GM21576 (cell line): ENCODE results near the gene UBR3.
"Not testable (repeated sequence)": the region's sequence is repeated elsewhere in the genome, so short reads cannot be mapped to it uniquely, and the experiment has no call there.

ENCODE experiments used
- ATAC-seq: cut with Tn5 transposase; IDR thresholded peaks from one replicate; pipeline ENCODE4 v1.9.1; 2021; ENCODE audit warnings: mild to moderate bottlenecking, moderate library complexity; ENCODE audit not compliant: unreplicated experiment

UBR3 gene

GRCh38 chr2:169865492-169865891 is 38.2 kb downstream of the UBR3 start:
- ATAC-seq, result no peak

GRCh38 chr2:169866230-169866629 is 39.0 kb downstream of the UBR3 start:
- not testable (repeated sequence) for ATAC-seq

- ATAC-seq, result no peak
Measured at GRCh38 chr2:169867579-169867978, 40.3 kb downstream of the UBR3 start.

- no peak for ATAC-seq
Measured at GRCh38 chr2:169868951-169869350, 41.7 kb downstream of the UBR3 start.

- ATAC-seq, result not testable (repeated sequence)
Measured at GRCh38 chr2:169871369-169871768, 44.1 kb downstream of the UBR3 start.

- no peak for ATAC-seq
Measured at GRCh38 chr2:169871994-169872393, 44.7 kb downstream of the UBR3 start.

- no peak for ATAC-seq
Measured at GRCh38 chr2:169877398-169877797, 50.1 kb downstream of the UBR3 start.

GRCh38 chr2:169887120-169887519 is 59.9 kb downstream of the UBR3 start:
- ATAC-seq, result no peak

- no peak for ATAC-seq
Measured at GRCh38 chr2:169891593-169892298, 64.5 kb downstream of the UBR3 start.

GRCh38 chr2:169892951-169893350 is 65.7 kb downstream of the UBR3 start:
- no peak for ATAC-seq

- ATAC-seq, result no peak
Measured at GRCh38 chr2:169895294-169895985, 68.2 kb downstream of the UBR3 start.

GRCh38 chr2:169897834-169898233 is 70.6 kb downstream of the UBR3 start:
- no peak for ATAC-seq

- not testable (repeated sequence) for ATAC-seq
Measured at GRCh38 chr2:169900103-169900502, 72.8 kb downstream of the UBR3 start.

- ATAC-seq, result no peak
Measured at GRCh38 chr2:169900686-169901085, 73.4 kb downstream of the UBR3 start.

- no peak for ATAC-seq
Measured at GRCh38 chr2:169906731-169907130, 79.5 kb downstream of the UBR3 start.

- no peak for ATAC-seq
Measured at GRCh38 chr2:169909376-169909775, 82.1 kb downstream of the UBR3 start.

- ATAC-seq, result no peak
Measured at GRCh38 chr2:169910109-169910799, 83.0 kb downstream of the UBR3 start.

GRCh38 chr2:169911119-169911518 is 83.9 kb downstream of the UBR3 start:
- no peak for ATAC-seq

- ATAC-seq, result no peak
Measured at GRCh38 chr2:169916623-169917022, 89.4 kb downstream of the UBR3 start.

- no peak for ATAC-seq
Measured at GRCh38 chr2:169923977-169924376, 96.7 kb downstream of the UBR3 start.

- no peak for ATAC-seq
Measured at GRCh38 chr2:169925968-169926367, 98.7 kb downstream of the UBR3 start.

GRCh38 chr2:169928463-169928864 is 101.2 kb downstream of the UBR3 start:
- ATAC-seq, result no peak
